ENCODE data around the gene ATP6AP2.
"Not testable (repeated sequence)": the region's sequence is repeated elsewhere in the genome, so short reads cannot be mapped to it uniquely, and the experiment has no call there.

The ATP6AP2 gene

GRCh38 chrX:40580537-40581335 is at the start of gene ATP6AP2:
Gene ATP6AP2 (plus strand): TSS chrX:40580970. CDS start chrX:40581066, 96 bp downstream.
- DNase-seq: peak; percentile 43 to 84

GRCh38 chrX:40531056-40531826 is 49.5 kb upstream of the ATP6AP2 start:
- no peak for DNase-seq

- DNase-seq: no peak
Observed at GRCh38 chrX:40537310-40537709, 43.5 kb upstream of the ATP6AP2 start.

GRCh38 chrX:40538406-40538805 is 42.4 kb upstream of the ATP6AP2 start:
- DNase-seq: no peak

GRCh38 chrX:40539214-40540142 is 41.3 kb upstream of the ATP6AP2 start:
- DNase-seq: peak; percentile 9 to 71

GRCh38 chrX:40542208-40542607 is 38.6 kb upstream of the ATP6AP2 start:
- DNase-seq: no peak

- DNase-seq: no peak
Observed at GRCh38 chrX:40542972-40543371, 37.8 kb upstream of the ATP6AP2 start.

GRCh38 chrX:40543661-40544328 is 37.0 kb upstream of the ATP6AP2 start:
- DNase-seq: peak in 1 of 2 donors; percentile 24

GRCh38 chrX:40544343-40545266 is 36.2 kb upstream of the ATP6AP2 start:
- no peak for DNase-seq

- no peak for DNase-seq
Observed at GRCh38 chrX:40546870-40547269, 33.9 kb upstream of the ATP6AP2 start.

- DNase-seq: no peak
Observed at GRCh38 chrX:40550066-40550465, 30.7 kb upstream of the ATP6AP2 start.

GRCh38 chrX:40552768-40553167 is 28.0 kb upstream of the ATP6AP2 start:
- DNase-seq: no peak

- DNase-seq: no peak
Observed at GRCh38 chrX:40558590-40558989, 22.2 kb upstream of the ATP6AP2 start.

- no peak for DNase-seq
Observed at GRCh38 chrX:40563784-40564183, 17.0 kb upstream of the ATP6AP2 start.

GRCh38 chrX:40564447-40564846 is 16.3 kb upstream of the ATP6AP2 start:
- DNase-seq: no peak

- DNase-seq: peak in 1 of 2 donors; percentile 61
Observed at GRCh38 chrX:40570346-40571093, 10.2 kb upstream of the ATP6AP2 start.

GRCh38 chrX:40571164-40571563 is 9.6 kb upstream of the ATP6AP2 start:
- not testable (repeated sequence) for DNase-seq

- no peak for DNase-seq
Observed at GRCh38 chrX:40571600-40571999, 9.2 kb upstream of the ATP6AP2 start.

- no peak for DNase-seq
Observed at GRCh38 chrX:40573763-40574162, 7.0 kb upstream of the ATP6AP2 start.

- DNase-seq: not testable (repeated sequence)
Observed at GRCh38 chrX:40575411-40575810, 5.4 kb upstream of the ATP6AP2 start.

All from bone marrow (tissue), 2 donors.